ENCODE results near the gene BTRC. TPM values are rescaled to one million over a fixed set of nuclear protein-coding genes. Genes with fewer than 3 reads are reported as not detected.

BTRC gene
- total and polyA plus RNA-seq, 2 donors (not counting 3 experiments of a cell fraction or from before 2014, with no cell fraction given), result 11.6 to 18.5 TPM

- Histone ChIP-seq H3K36me3 (ENCODE audit: control insufficient read depth in 2 of 2, extremely low read depth in 1 of 2, insufficient read depth in 2 of 2, low read length in 2 of 2) (no peaks in the 10 kb centered on the region), H3K27ac (ENCODE audit: insufficient read depth, low read depth, low read length) (no peak overlapping the region), H3K4me1 (ENCODE audit: control insufficient read depth, extremely low read depth, insufficient read depth, low read length) (no peaks in the 10 kb centered on the region), H3K27me3 (ENCODE audit: control insufficient read depth in 2 of 2, insufficient read depth in 2 of 2, low read length in 2 of 2) (no peaks in the 10 kb centered on the region), H3K9ac (replicated peaks; ENCODE audit: extremely low read depth, insufficient read depth, low read length) (no peak overlapping the region), H3K79me2 (ENCODE audit: control insufficient read depth, insufficient read depth, low read length) (no peaks in the 10 kb centered on the region), H3K4me2 (ENCODE audit: insufficient read depth, low read length) (no peak overlapping the region), H3K9me3 (replicated peaks; ENCODE audit: control insufficient read depth, insufficient read depth, low read length) (no peaks in the 10 kb centered on the region), H2AFZ (ENCODE audit: low read depth, low read length) (no peak overlapping the region), H4K20me1 (replicated peaks; ENCODE audit: control insufficient read depth, extremely low read depth, insufficient read depth, low read length) (peaks cover 3% of the 10 kb centered on the region), H3K4me3 (replicated peaks in 1 of 3; ENCODE audit: insufficient read depth in 1 of 3, low read depth in 1 of 3, low read length in 3 of 3) (no peak overlapping the region), H3K9me1 (replicated peaks; ENCODE audit: control insufficient read depth, extremely low read depth, insufficient read depth, low read length) (no peaks in the 10 kb centered on the region)
- BruUV-seq (replicated peaks), result no TSS peak
- ChIA-PET POLR2A (no interaction called here), CTCF (interaction anchor here (0.9 to 1.9 kb wide), 4 partner anchors 12 to 244 kb away, joined by 3 to 11 read pairs (median 4); no protein-coding TSS in a partner anchor)
- no peak for DNase-seq (ENCODE audit: low read depth, low spot score)
- intact Hi-C loops (cut with micrococcal nuclease), result no loop called here
- dilution Hi-C loops (cut with MboI; ENCODE audit: extremely low pct_ligation_motif_present, low sequenced_read_pairs), result no loop called here
- no peak for TF ChIP-seq MAX (IDR thresholded peaks at IDR 0.05; ENCODE audit: insufficient read depth, insufficient read length)
- TF ChIP-seq POLR2AphosphoS5 (IDR thresholded peaks at IDR 0.05; ENCODE audit: insufficient read depth, low read depth, low read length), result no peak
- TF ChIP-seq GATA2 (IDR thresholded peaks at IDR 0.05; ENCODE audit: insufficient read depth, insufficient read length, low read depth, low read length), result no peak
- TF ChIP-seq JUN (IDR thresholded peaks at IDR 0.05; ENCODE audit: borderline replicate concordance, insufficient read depth, insufficient read length, low read depth), result no peak
- no peak for TF ChIP-seq CTCF (IDR thresholded peaks at IDR 0.05; ENCODE audit: extremely low read depth in 1 of 2, insufficient read depth in 1 of 2, low read depth in 1 of 2, low read length in 2 of 2)
- TF ChIP-seq POLR2A (IDR thresholded peaks at IDR 0.05; ENCODE audit: low read depth, low read length), result no peak
- TF ChIP-seq MYC (IDR thresholded peaks at IDR 0.05; ENCODE audit: low read depth, low read length), result no peak
- TF ChIP-seq EZH2 (IDR thresholded peaks at IDR 0.05; ENCODE audit: borderline replicate concordance, low read depth, low read length, severe bottlenecking), result no peak
- no peak for TF ChIP-seq FOS (IDR thresholded peaks at IDR 0.05; ENCODE audit: borderline replicate concordance, insufficient read depth, low read length)
- peak; percentile 66 for FAIRE-seq
Measured at GRCh38 chr10:101507828-101508227, 153.9 kb downstream of the BTRC start.
